IMR-90 (cell line): Measurements from ENCODE around the gene CLDN7. TPM values are rescaled to one million over a fixed set of nuclear protein-coding genes. Genes with fewer than 3 reads are reported as not detected.

ENCODE experiments used
- ATAC-seq: fragments of 200-7000 bp; cut with Tn5 transposase; 2 replicates; pipeline ENCODE4 v1.9.1; 2020; ENCODE audit warnings: low read depth, mild to moderate bottlenecking, moderate library complexity
- BruUV-seq: library from RNA; stranded (reverse); fragments of 400-500 nt; replicated peaks from 2 replicates; lab custom pipeline; 2021; lab: Mats Ljungman, UMichigan
- CTCF ChIA-PET: fragments of 300-600 bp; formaldehyde crosslinking; extraction: SDS; loops from one replicate; lab custom pipeline; 2021; ENCODE audit warnings: antibody characterized with exemption; lab: Yijun Ruan, JAX
- POLR2A ChIA-PET: fragments of 300-600 bp; sonication (Branson Sonifier 250); formaldehyde crosslinking; loops from one replicate; lab custom pipeline; 2022; ENCODE audit warnings: antibody characterized with exemption; ENCODE audit not compliant: unreplicated experiment; lab: Charles Lee
- DNase-seq: peaks from one replicate; pipeline ENCODE4 v3.0.0; 2013
- H2AFZ ChIP-seq: replicated peaks from 2 replicates; pipeline ENCODE3; 2013; ENCODE audit warnings: low read length, mild to moderate bottlenecking; ENCODE audit not compliant: poor library complexity
- H2AK5ac ChIP-seq: 2 replicates; pipeline ENCODE4 v1.6.1; 2013; ENCODE audit warnings: low read depth, low read length, inconsistent platforms
- H2AK9ac ChIP-seq: replicated peaks from 2 replicates; pipeline ENCODE3; 2013; ENCODE audit warnings: mild to moderate bottlenecking, low read depth, low read length, moderate library complexity; ENCODE audit not compliant: poor library complexity
- H2BK120ac ChIP-seq: 2 replicates; pipeline ENCODE4 v1.6.1; 2013; ENCODE audit warnings: low read depth, low read length, inconsistent platforms
- H2BK15ac ChIP-seq: 3 replicates; pipeline ENCODE4 v1.6.1; 2013; ENCODE audit warnings: low read depth, low read length, inconsistent platforms
- H2BK20ac ChIP-seq: 2 replicates; pipeline ENCODE4 v1.6.1; 2013; ENCODE audit warnings: low read depth, mild to moderate bottlenecking, inconsistent platforms, low read length, moderate library complexity
- H2BK5ac ChIP-seq: 2 replicates; pipeline ENCODE4 v1.6.1; 2013; ENCODE audit warnings: mild to moderate bottlenecking, low read depth, low read length, inconsistent platforms; ENCODE audit not compliant: poor library complexity, severe bottlenecking
- H3K14ac ChIP-seq: replicated peaks from 2 replicates; pipeline ENCODE4 v1.6.1; 2013; ENCODE audit warnings: low read depth, low read length, inconsistent platforms
- H3K18ac ChIP-seq: 2 replicates; pipeline ENCODE4 v1.6.1; 2013; ENCODE audit warnings: low read depth, low read length, control low read depth
- H3K23ac ChIP-seq: 2 replicates; pipeline ENCODE4 v1.6.1; 2013; ENCODE audit warnings: low read depth, low read length, inconsistent platforms
- H3K27ac ChIP-seq: 2 replicates; pipeline ENCODE4 v1.5.1; 2013; ENCODE audit warnings: mild to moderate bottlenecking, control low read depth, low read length; ENCODE audit not compliant: insufficient read depth
- H3K27me3 ChIP-seq: 2 replicates; pipeline ENCODE4 v1.6.1; 2013; ENCODE audit warnings: low read length; ENCODE audit not compliant: control insufficient read depth, insufficient read depth
- H3K36me3 ChIP-seq: 2 replicates; pipeline ENCODE4 v1.6.1; 2013; ENCODE audit warnings: low read length, mixed read lengths; ENCODE audit not compliant: control insufficient read depth, insufficient read depth
- H3K4ac ChIP-seq: 2 replicates; pipeline ENCODE4 v1.6.1; 2013; ENCODE audit warnings: low read depth, low read length, inconsistent platforms
- H3K4me1 ChIP-seq: 2 replicates; pipeline ENCODE4 v1.6.1; 2013; ENCODE audit warnings: low read length, mixed read lengths; ENCODE audit not compliant: control insufficient read depth, insufficient read depth
- H3K4me2 ChIP-seq: 2 replicates; pipeline ENCODE4 v1.6.1; 2013; ENCODE audit warnings: low read depth, mild to moderate bottlenecking, control low read depth, low read length, moderate library complexity
- H3K4me3 ChIP-seq: 2 replicates; pipeline ENCODE4 v1.5.1; 2013; ENCODE audit warnings: low read depth, mild to moderate bottlenecking, control low read depth, low read length, moderate library complexity; ENCODE audit not compliant: insufficient read depth
- H3K56ac ChIP-seq: 2 replicates; pipeline ENCODE4 v1.6.1; 2013; ENCODE audit warnings: low read length, inconsistent platforms; ENCODE audit not compliant: insufficient read depth; ENCODE audit errors: extremely low read depth
- H3K79me1 ChIP-seq, 2 experiments: 2 replicates each; pipeline ENCODE4 v1.6.1; 2013; ENCODE audit warnings: low read length in 2 of 2, inconsistent platforms in 1 of 2, low read depth in 1 of 2
- H3K9ac ChIP-seq: 2 replicates; pipeline ENCODE4 v1.6.1; 2013; ENCODE audit warnings: low read depth, low read length, control low read depth
- H3K9me1 ChIP-seq: 2 replicates; pipeline ENCODE4 v1.6.1; 2013; ENCODE audit warnings: low read length, inconsistent platforms; ENCODE audit not compliant: insufficient read depth
- H3K9me3 ChIP-seq: 2 replicates; pipeline ENCODE4 v1.6.1; 2013; ENCODE audit warnings: low read length; ENCODE audit not compliant: control insufficient read depth, insufficient read depth
- H4K20me1 ChIP-seq: 2 replicates; pipeline ENCODE4 v1.6.1; 2013; ENCODE audit warnings: low read length, inconsistent platforms; ENCODE audit not compliant: insufficient read depth
- H4K5ac ChIP-seq: 2 replicates; pipeline ENCODE4 v1.6.1; 2013; ENCODE audit warnings: mild to moderate bottlenecking, low read depth, low read length, control low read depth
- H4K8ac ChIP-seq, 2 experiments: 2 replicates each; pipeline ENCODE4 v1.6.1; 2013; ENCODE audit warnings: low read depth in 2 of 2, low read length in 2 of 2, control low read depth in 1 of 2, inconsistent platforms in 1 of 2
- H4K91ac ChIP-seq: 2 replicates; pipeline ENCODE4 v1.6.1; 2013; ENCODE audit warnings: low read depth, low read length, inconsistent platforms; ENCODE audit not compliant: insufficient read depth
- BHLHE40 ChIP-seq: fragments of 150-350 bp; IDR thresholded peaks from 2 replicates; pipeline ENCODE4 v1.6.1; 2016; ENCODE audit warnings: mild to moderate bottlenecking, low read depth, low read length
- CEBPB ChIP-seq: IDR thresholded peaks from 2 replicates; pipeline ENCODE4 v1.6.1; 2012; ENCODE audit warnings: low read depth, low read length, improper control_type of control experiment
- ELK1 ChIP-seq: fragments of 150-350 bp; IDR thresholded peaks from 2 replicates; pipeline ENCODE4 v1.6.1; 2016; ENCODE audit warnings: low read depth, mild to moderate bottlenecking, low read length, moderate library complexity, borderline replicate concordance
- FOS ChIP-seq: fragments of 150-350 bp; IDR thresholded peaks from 2 replicates; pipeline ENCODE4 v1.6.1; 2016; ENCODE audit warnings: low read depth, low read length
- MAFK ChIP-seq: IDR thresholded peaks from 2 replicates; pipeline ENCODE4 v1.6.1; 2012; ENCODE audit warnings: low read depth, low read length, improper control_type of control experiment
- MAZ ChIP-seq: IDR thresholded peaks from 2 replicates; pipeline ENCODE4 v1.6.1; 2012; ENCODE audit warnings: low read depth, mild to moderate bottlenecking, low read length, improper control_type of control experiment, moderate library complexity, borderline replicate concordance
- MXI1 ChIP-seq: IDR thresholded peaks from 2 replicates; pipeline ENCODE4 v1.6.1; 2012; ENCODE audit warnings: low read depth, mild to moderate bottlenecking, low read length, moderate library complexity, borderline replicate concordance
- POLR2A ChIP-seq: IDR thresholded peaks from 2 replicates; pipeline ENCODE4 v1.6.1; 2012; ENCODE audit warnings: mild to moderate bottlenecking, low read depth, low read length
- RAD21 ChIP-seq: IDR thresholded peaks from 2 replicates; pipeline ENCODE4 v1.6.1; 2012; ENCODE audit warnings: low read length, improper control_type of control experiment
- RCOR1 ChIP-seq: IDR thresholded peaks from 2 replicates; pipeline ENCODE4 v1.6.1; 2012; ENCODE audit warnings: mild to moderate bottlenecking, low read length, improper control_type of control experiment; ENCODE audit not compliant: insufficient replicate concordance
- RFX5 ChIP-seq: IDR thresholded peaks from 2 replicates; pipeline ENCODE4 v1.8.0; 2012; ENCODE audit warnings: low read depth, mild to moderate bottlenecking, low read length, moderate library complexity
- SMC3 ChIP-seq: fragments of 150-350 bp; IDR thresholded peaks from 2 replicates; pipeline ENCODE4 v1.6.1; 2016; ENCODE audit warnings: low read depth, mild to moderate bottlenecking, antibody characterized with exemption, low read length, moderate library complexity
- USF2 ChIP-seq: fragments of 150-350 bp; IDR thresholded peaks from 2 replicates; pipeline ENCODE4 v1.6.1; 2017; ENCODE audit warnings: mild to moderate bottlenecking, antibody characterized with exemption, low read length, low read depth
- WGBS, 2 experiments: methylation state at CpG; one replicate each; pipeline versions ENCODE4 v1.1.5 to v1.1.7; 2013; ENCODE audit warnings: missing lambda C conversion rate in 2 of 2; ENCODE audit not compliant: insufficient read length in 1 of 2; ENCODE audit errors: extremely low coverage in 2 of 2; 5-methylcytosine and 5-hydroxymethylcytosine counted together
- dilution Hi-C: fragments of 300-500 bp; cut with HindIII; formaldehyde crosslinking; loops from one replicate; pipeline ENCODE4 v1.14.3; 2018; ENCODE audit warnings: low sequenced_read_pairs; ENCODE audit not compliant: unreplicated experiment
- in situ Hi-C: fragments of 300-500 bp; cut with MboI; formaldehyde crosslinking; loops from 3 replicates; pipeline ENCODE4 v1.14.3; 2019; ENCODE audit warnings: low sequenced_read_pairs, inconsistent platforms, mixed read lengths
- intact Hi-C: fragments of 100-400 bp; cut with micrococcal nuclease; formaldehyde crosslinking; loops from 2 replicates; pipeline ENCODE4 v1.10.0; 2022
- polyA plus RNA-seq, 3 experiments: library from polyadenylated mRNA; depleted of rRNA; stranded (reverse); fragments of >200 nt; gene quantifications; 2 replicates each; pipeline ENCODE4 v1.2.3, GENCODE V29; 2012; ENCODE audit warnings: low replicate concordance in 1 of 3
- total RNA-seq: library from RNA; depleted of rRNA; stranded (reverse); fragments of >200 nt; gene quantifications from 2 replicates; pipeline ENCODE4 v1.2.3, GENCODE V29; 2012
- TF ChIP-seq, protein P1 (sequence below): conservative IDR thresholded peaks from 2 replicates; pipeline ENCODE4 v1.5.1; 2012; ENCODE audit warnings: mild to moderate bottlenecking, low read depth, low read length, improper control_type of control experiment

CLDN7 gene
- total and polyA plus RNA-seq, 2 of the 4 experiments (the other 2 are of a cell fraction): 1.4 TPM

GRCh38 chr17:7241090-7241733 is 21.1 kb downstream of the CLDN7 start:
- WGBS, 2 experiments: 27% methylated on average over 5 of the region's 9 CpGs; no CpG with 5 or more reads in 1 of the 2 experiments
- intact Hi-C loops: no loop called here
- CTCF ChIA-PET: interaction anchor here (0.6 kb wide), 1 partner anchor 126 kb away, joined by 4 read pairs; the partner anchor contains the start of gene ASGR2
- TF ChIP-seq MXI1 (no peak), SMC3 (no peak), MAZ (no peak), RFX5 (no peak), RAD21 (no peak), ELK1 (no peak), POLR2A (no peak), RCOR1 (no peak), FOS (no peak), BHLHE40 (no peak), USF2 (no peak), CEBPB (no peak), MAFK (no peak)
- TF ChIP-seq, protein P1, sequence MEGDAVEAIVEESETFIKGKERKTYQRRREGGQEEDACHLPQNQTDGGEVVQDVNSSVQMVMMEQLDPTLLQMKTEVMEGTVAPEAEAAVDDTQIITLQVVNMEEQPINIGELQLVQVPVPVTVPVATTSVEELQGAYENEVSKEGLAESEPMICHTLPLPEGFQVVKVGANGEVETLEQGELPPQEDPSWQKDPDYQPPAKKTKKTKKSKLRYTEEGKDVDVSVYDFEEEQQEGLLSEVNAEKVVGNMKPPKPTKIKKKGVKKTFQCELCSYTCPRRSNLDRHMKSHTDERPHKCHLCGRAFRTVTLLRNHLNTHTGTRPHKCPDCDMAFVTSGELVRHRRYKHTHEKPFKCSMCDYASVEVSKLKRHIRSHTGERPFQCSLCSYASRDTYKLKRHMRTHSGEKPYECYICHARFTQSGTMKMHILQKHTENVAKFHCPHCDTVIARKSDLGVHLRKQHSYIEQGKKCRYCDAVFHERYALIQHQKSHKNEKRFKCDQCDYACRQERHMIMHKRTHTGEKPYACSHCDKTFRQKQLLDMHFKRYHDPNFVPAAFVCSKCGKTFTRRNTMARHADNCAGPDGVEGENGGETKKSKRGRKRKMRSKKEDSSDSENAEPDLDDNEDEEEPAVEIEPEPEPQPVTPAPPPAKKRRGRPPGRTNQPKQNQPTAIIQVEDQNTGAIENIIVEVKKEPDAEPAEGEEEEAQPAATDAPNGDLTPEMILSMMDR: no peak

More at GRCh38 chr17:7241090-7241733, 21.1 kb downstream of the CLDN7 start:
- peak overlapping the region; percentile 89 for H3K23ac ChIP-seq
- H4K5ac ChIP-seq: peak overlapping the region; percentile 25; the same call in 1 of the 2 replicates
- dilution Hi-C loops (no loop called here), in situ Hi-C loops (loop anchor here (25.0 kb wide), 1 partner anchor 921 kb away; the partner anchor contains the start of genes PER1 and VAMP2)
- POLR2A ChIA-PET: interaction anchor here (0.5 kb wide), 1 partner anchor 64 kb away, joined by 7 read pairs; no protein-coding TSS in a partner anchor
- H3K9ac ChIP-seq: peak overlapping the region; percentile 98
- H2AFZ ChIP-seq: no peak overlapping the region
- H3K4me2 ChIP-seq: peak overlapping the region; percentile 93
- no peak overlapping the region for H2BK120ac ChIP-seq
- peak overlapping the region; percentile 90 for H3K4me3 ChIP-seq
- no peak for DNase-seq
- peaks cover 21% of the 10 kb centered on the region for H4K20me1 ChIP-seq
- peak overlapping the region; percentile 84; the same call in 1 of the 2 replicates for H3K56ac ChIP-seq
- no peaks in the 10 kb centered on the region for H3K27me3 ChIP-seq
- H3K36me3 ChIP-seq: peaks cover 30% of the 10 kb centered on the region
- H4K8ac ChIP-seq: peak overlapping the region; percentile 13 to 89; a peak in 3 of 4 replicates
- H2BK20ac ChIP-seq: no peak overlapping the region
- peak overlapping the region; percentile 98 for H3K14ac ChIP-seq
- no peak overlapping the region for H3K18ac ChIP-seq
- peak overlapping the region; percentile 100 for H2AK9ac ChIP-seq
- peak overlapping the region; percentile 96 for H2AK5ac ChIP-seq
- H3K27ac ChIP-seq: peak overlapping the region; percentile 95
- H3K4ac ChIP-seq: peak overlapping the region; percentile 98
- 0 out of 2 replicates have a peak, but pooled peaks cover 2% of the 10 kb centered on the region for H3K9me1 ChIP-seq
- peaks cover 13 to 51% of the 10 kb centered on the region in 2 experiments for H3K79me1 ChIP-seq
- no peak overlapping the region for H2BK15ac ChIP-seq
- ATAC-seq: no peak
- H2BK5ac ChIP-seq: peak overlapping the region; percentile 95
- no TSS peak for BruUV-seq
- peaks cover 8% of the 10 kb centered on the region for H3K4me1 ChIP-seq
- no peaks in the 10 kb centered on the region for H3K9me3 ChIP-seq
- peak overlapping the region; percentile 94 for H4K91ac ChIP-seq
